ENCODE results near the gene OR51E2.

OR51E2 gene

DNA sequence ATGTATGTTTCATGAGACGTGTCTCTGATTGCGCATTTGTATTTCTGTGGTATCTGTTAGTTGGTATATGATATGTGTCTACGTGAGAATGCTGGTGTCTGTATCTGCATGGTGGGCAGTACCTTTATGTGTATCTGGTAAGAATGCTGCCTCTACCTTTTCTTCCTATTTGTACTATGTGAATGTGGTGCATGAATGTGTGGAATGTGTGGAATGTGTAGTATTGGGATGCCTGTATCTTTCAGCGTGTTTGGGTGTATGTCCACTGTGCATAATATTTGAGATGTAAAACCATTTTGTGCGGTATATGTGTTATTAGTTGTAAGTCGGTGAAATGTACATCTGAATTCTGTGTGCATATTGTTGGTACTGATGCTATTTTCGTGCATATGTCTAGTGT lies 56.2 kb downstream of the OR51E2 start:
- Mint-ChIP-seq H3K36me3 (no peaks in the 10 kb centered on the region), H3K4me3 (no peak overlapping the region), H3K9me3 (no peaks in the 10 kb centered on the region), H3K27ac (no peak overlapping the region), H3K4me1 (no peaks in the 10 kb centered on the region), H3K27me3 (peaks cover 9% of the 10 kb centered on the region)
- no peak for ATAC-seq

DNA sequence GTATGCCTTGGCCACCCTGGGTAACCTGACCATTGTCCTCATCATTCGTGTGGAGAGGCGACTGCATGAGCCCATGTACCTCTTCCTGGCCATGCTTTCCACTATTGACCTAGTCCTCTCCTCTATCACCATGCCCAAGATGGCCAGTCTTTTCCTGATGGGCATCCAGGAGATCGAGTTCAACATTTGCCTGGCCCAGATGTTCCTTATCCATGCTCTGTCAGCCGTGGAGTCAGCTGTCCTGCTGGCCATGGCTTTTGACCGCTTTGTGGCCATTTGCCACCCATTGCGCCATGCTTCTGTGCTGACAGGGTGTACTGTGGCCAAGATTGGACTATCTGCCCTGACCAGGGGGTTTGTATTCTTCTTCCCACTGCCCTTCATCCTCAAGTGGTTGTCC lies 57.7 kb downstream of the OR51E2 start:
- Mint-ChIP-seq H3K9me3 (no peaks in the 10 kb centered on the region), H3K4me3 (no peak overlapping the region), H3K27me3 (peaks cover 4% of the 10 kb centered on the region), H3K27ac (no peak overlapping the region), H3K36me3 (no peaks in the 10 kb centered on the region), H3K4me1 (no peaks in the 10 kb centered on the region)
- ATAC-seq = no peak

DNA sequence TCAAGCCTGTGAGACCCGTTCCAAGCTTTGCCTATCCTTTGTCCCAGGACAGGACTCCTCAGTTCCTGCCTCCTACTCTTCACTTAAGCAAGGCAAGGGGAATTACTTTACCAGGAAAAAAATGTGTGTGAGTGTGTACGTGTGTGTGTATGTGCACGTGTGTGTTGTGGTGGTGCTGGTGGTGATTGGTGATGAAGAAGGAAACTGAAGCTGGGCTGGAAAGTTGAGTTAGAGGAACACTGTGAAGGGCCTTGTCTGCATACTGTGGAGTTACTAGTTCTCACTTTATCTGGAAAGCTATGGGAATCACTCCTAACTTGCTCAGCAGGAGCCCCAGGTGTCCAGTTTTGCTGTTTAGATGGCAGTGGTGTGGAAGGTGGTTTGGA lies 60.0 kb downstream of the OR51E2 start:
- no peak for ATAC-seq
- Mint-ChIP-seq H3K9me3 (no peaks in the 10 kb centered on the region), H3K27ac (no peak overlapping the region), H3K36me3 (no peaks in the 10 kb centered on the region), H3K4me1 (no peaks in the 10 kb centered on the region), H3K27me3 (no peaks in the 10 kb centered on the region), H3K4me3 (no peak overlapping the region)

DNA sequence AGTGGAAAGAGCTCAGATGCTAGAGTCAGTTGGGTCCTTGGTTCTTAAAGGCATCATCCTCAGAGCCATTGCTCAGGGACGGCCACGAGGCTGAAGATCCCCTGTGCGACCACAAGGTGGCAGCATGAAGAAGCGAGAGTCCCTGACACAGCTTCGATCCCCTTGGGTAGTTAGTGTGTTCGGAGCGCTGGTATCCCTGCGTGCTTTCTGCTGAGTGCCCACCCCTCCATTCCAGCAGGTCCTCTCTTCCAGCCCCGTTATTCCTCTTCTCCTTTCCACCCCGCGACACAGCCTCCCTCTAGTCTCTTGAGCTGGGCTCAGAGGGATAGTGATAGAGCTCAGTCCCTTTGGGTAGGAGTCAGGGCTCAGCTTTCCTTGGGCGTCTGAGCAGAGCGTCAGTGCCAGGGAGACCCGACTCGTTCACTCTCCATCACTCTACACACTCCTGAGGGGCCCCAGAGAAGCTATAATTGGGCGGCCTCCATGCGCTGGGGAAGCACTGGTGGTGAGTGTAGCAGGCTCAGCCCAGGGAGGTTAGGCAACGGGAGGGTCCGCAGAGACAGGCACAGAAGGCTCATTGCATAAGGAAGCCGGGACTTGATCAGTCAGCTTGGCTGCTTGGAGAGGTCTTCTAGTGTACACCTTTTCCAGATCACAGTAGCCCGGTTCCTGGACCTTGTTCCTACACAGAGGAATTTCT lies 60.5 kb downstream of the OR51E2 start, which contains the start of gene OR51D1:
Gene OR51D1, plus strand, starts transcription at position 516 of the 700 bp plus-strand sequence. CDS start 2,314 bp downstream, outside the sequence.
- H3K4me3 Mint-ChIP-seq = no peak within 1 kb of the TSS
- ATAC-seq = peak; percentile 79
- no peaks in the 10 kb centered on the region for H3K36me3 Mint-ChIP-seq
- no peaks in the 10 kb centered on the region for H3K9me3 Mint-ChIP-seq
- no peaks in the 10 kb centered on the region for H3K4me1 Mint-ChIP-seq
- H3K27ac Mint-ChIP-seq = no peak within 1 kb of the TSS
- H3K27me3 Mint-ChIP-seq = no peaks in the 10 kb centered on the region

DNA sequence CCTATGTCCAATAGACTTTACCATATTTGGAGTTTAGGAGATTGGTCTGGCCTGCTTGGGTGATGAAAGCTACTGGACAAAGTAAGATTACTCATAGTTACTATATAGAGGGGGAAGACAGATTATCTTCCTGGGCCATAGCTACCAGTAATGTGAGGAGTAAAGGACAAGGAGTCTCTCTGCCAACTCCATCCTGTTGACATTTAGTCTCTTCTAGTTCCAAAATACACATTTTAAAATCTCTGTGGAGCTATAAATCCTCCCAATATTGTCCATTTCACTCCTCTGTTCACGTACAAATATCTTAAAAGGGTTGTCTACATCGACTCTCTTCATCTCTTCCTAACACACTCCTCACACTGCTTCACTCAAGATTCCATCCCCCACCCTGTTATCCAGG lies 61.5 kb downstream of the OR51E2 start:
- no peaks in the 10 kb centered on the region for H3K9me3 Mint-ChIP-seq
- no peak for ATAC-seq
- H3K36me3 Mint-ChIP-seq = no peaks in the 10 kb centered on the region
- H3K27me3 Mint-ChIP-seq = peaks cover under 1% of the 10 kb centered on the region
- H3K4me1 Mint-ChIP-seq = no peaks in the 10 kb centered on the region
- H3K4me3 Mint-ChIP-seq = no peak overlapping the region
- no peak overlapping the region for H3K27ac Mint-ChIP-seq

Data from stimulated activated memory B cell treated with anti-CD40 and anti-IgM and Interleukin-4, amounts not matched to agents 10 μg/mL and 1 μg/mL and 100 μg/mL, for 72 hours (primary cell).